ENCODE results near the gene ZNF821.

- TF ChIP-seq CTCF (conservative IDR thresholded peaks at IDR 0.05; ENCODE audit: low read depth, low read length) = no peak
- no peak for TF ChIP-seq EZH2 (IDR thresholded peaks at IDR 0.05; ENCODE audit: low read length, unreplicated experiment)
- TF ChIP-seq EZH2phosphoT487 (IDR thresholded peaks at IDR 0.05; ENCODE audit: borderline replicate concordance, low read length) = no peak
These were observed 32.2 kb downstream of the ZNF821 start for GRCh38 chr16:71851746-71852145.
